ENCODE measurements around the gene FAM20A. TPM values are rescaled to one million over a fixed set of nuclear protein-coding genes. Genes with fewer than 3 reads are reported as not detected.

Gene FAM20A
- polyA plus RNA-seq (ENCODE audit: insufficient read length in 10 of 10): 10 to 100 TPM in 3 of 10 donors, 1 to 10 TPM in 7; 6.7 to 14.3 (median 7.9) TPM
- long read RNA-seq, donor 1: 0 reads
- long read RNA-seq, donor 2, partial matches to known transcripts: 0 of 1 reads
- long read RNA-seq, donor 2, other reads (novel, unspliced or antisense): 0 of 1 reads
- long read RNA-seq, donor 3: 0 reads
- long read RNA-seq, donor 4, partial matches to known transcripts: 0 of 1 reads
- long read RNA-seq, donor 4, other reads (novel, unspliced or antisense): 0 of 1 reads
- long read RNA-seq, donor 5, partial matches to known transcripts: 0 of 2 reads
- long read RNA-seq, donor 5, other reads (novel, unspliced or antisense): 0 of 2 reads
- long read RNA-seq, donor 6, partial matches to known transcripts: 0 of 1 reads
- long read RNA-seq, donor 6, other reads (novel, unspliced or antisense): 0 of 1 reads
- long read RNA-seq, donor 7: 0 reads
- long read RNA-seq, donor 8: 0 reads
- long read RNA-seq, donor 9, partial matches to known transcripts: 0 of 1 reads
- long read RNA-seq, donor 9, other reads (novel, unspliced or antisense): 0 of 1 reads

GRCh38 chr17:68600931-68601564 lies at the start of gene FAM20A:
FAM20A (minus strand) TSS chr17:68601367; CDS start chr17:68600666, 701 bp downstream.
- peak in 1 of 3 donors; percentile 66 for DNase-seq

- DNase-seq: no peak
These were observed 48.2 kb upstream of the FAM20A start for GRCh38 chr17:68649324-68649723.

- DNase-seq: no peak
These were observed 45.7 kb upstream of the FAM20A start for GRCh38 chr17:68646626-68647526.

- no peak for DNase-seq
These were observed 40.9 kb upstream of the FAM20A start for GRCh38 chr17:68642118-68642412.

- DNase-seq: peak in 1 of 3 donors; percentile 23
These were observed 40.3 kb upstream of the FAM20A start for GRCh38 chr17:68641276-68642117.

GRCh38 chr17:68640242-68640989 lies 39.2 kb upstream of the FAM20A start:
- peak in 2 of 3 donors; percentile 27 to 65 for DNase-seq

- DNase-seq: no peak
These were observed 33.2 kb upstream of the FAM20A start for GRCh38 chr17:68634345-68634876.

GRCh38 chr17:68628576-68628957 lies 27.4 kb upstream of the FAM20A start:
- no peak for DNase-seq

GRCh38 chr17:68627956-68628575 lies 26.9 kb upstream of the FAM20A start:
- no peak for DNase-seq

- DNase-seq: no peak
These were observed 23.2 kb upstream of the FAM20A start for GRCh38 chr17:68624381-68624780.

- no peak for DNase-seq
These were observed 22.6 kb upstream of the FAM20A start for GRCh38 chr17:68623811-68624210.

- DNase-seq: no peak
These were observed 21.3 kb upstream of the FAM20A start for GRCh38 chr17:68622423-68622822.

- no peak for DNase-seq
These were observed 19.9 kb upstream of the FAM20A start for GRCh38 chr17:68621065-68621464.

GRCh38 chr17:68616334-68616733 lies 15.2 kb upstream of the FAM20A start:
- DNase-seq: no peak

GRCh38 chr17:68614718-68615117 lies 13.6 kb upstream of the FAM20A start:
- DNase-seq: no peak

- peak in 1 of 3 donors; percentile 59 for DNase-seq
These were observed 12.7 kb upstream of the FAM20A start for GRCh38 chr17:68613739-68614298.

GRCh38 chr17:68612923-68613292 lies 11.7 kb upstream of the FAM20A start:
- no peak for DNase-seq

GRCh38 chr17:68612209-68612922 lies 11.2 kb upstream of the FAM20A start:
- no peak for DNase-seq

Measured in muscle of back (tissue), 13 donors.